NOMO-1 (cell line): ENCODE results near the gene PTPRS.

ENCODE experiments used
- DNase-seq, 2 experiments: peaks; one replicate each; lab custom pipeline; 2025; ENCODE audit not compliant: unreplicated experiment in 2 of 2; lab: John Stamatoyannopoulos, UW

PTPRS gene

GRCh38 chr19:5355693-5356092 lies 15.1 kb upstream of the PTPRS start:
- DNase-seq = no peak

- DNase-seq = no peak
Measured at GRCh38 chr19:5355076-5355475, 14.5 kb upstream of the PTPRS start.

- no peak for DNase-seq
Measured at GRCh38 chr19:5354403-5354802, 13.8 kb upstream of the PTPRS start.

- DNase-seq = no peak
Measured at GRCh38 chr19:5352229-5352763, 11.7 kb upstream of the PTPRS start.

DNA sequence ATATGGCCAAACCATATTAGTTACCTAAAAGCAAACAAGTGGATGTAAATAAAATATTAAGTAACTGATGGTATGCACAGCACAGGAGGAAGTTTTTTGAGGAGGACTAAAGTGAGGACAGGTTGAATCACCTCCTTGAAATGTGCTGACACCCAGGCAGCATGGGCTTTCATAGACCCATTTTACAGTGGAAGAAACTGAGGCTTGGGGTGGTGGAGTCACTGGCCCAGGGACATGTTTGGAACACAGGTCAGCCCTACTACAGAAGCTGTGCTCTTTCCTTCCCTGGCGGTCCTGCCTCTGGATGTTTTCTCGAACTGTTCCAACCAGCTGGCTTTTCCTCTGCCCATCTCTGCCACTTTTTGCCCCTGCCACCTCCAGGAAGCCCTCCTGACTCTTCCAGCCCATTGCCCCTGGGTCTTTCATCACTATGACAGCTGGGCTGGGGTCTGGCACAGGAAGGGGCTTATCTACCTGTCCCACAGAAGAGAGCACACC lies 11.2 kb upstream of the PTPRS start:
- no peak for DNase-seq

GRCh38 chr19:5349041-5349440 lies 8.4 kb upstream of the PTPRS start:
- no peak for DNase-seq

- no peak for DNase-seq
Measured at GRCh38 chr19:5345895-5346386, 5.3 kb upstream of the PTPRS start.

GRCh38 chr19:5343848-5344247 lies 3.2 kb upstream of the PTPRS start:
- DNase-seq = no peak

- no peak for DNase-seq
Measured at GRCh38 chr19:5342573-5343201, 2.1 kb upstream of the PTPRS start.

- no peak for DNase-seq
Measured at GRCh38 chr19:5341981-5342380, 1.4 kb upstream of the PTPRS start.

DNA sequence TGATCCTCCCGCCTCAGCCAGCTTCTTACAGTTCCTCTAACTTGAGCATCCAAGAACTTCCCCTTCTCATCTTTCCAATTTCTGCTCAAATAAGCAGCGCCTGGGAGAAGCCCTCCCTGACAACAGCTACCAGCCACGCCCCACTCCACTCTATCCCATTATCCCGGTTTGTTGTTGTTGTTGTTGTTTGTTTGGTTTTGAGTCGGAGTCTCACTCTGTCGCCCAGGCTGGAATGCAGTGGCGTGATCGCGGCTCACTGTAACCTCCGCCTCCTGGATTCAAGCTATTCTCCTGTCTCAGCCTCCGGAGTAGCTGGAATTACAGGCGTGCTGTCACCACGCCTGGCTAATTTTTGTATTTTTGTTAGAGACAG lies 822 bp upstream of the PTPRS start:
- DNase-seq = no peak

DNA sequence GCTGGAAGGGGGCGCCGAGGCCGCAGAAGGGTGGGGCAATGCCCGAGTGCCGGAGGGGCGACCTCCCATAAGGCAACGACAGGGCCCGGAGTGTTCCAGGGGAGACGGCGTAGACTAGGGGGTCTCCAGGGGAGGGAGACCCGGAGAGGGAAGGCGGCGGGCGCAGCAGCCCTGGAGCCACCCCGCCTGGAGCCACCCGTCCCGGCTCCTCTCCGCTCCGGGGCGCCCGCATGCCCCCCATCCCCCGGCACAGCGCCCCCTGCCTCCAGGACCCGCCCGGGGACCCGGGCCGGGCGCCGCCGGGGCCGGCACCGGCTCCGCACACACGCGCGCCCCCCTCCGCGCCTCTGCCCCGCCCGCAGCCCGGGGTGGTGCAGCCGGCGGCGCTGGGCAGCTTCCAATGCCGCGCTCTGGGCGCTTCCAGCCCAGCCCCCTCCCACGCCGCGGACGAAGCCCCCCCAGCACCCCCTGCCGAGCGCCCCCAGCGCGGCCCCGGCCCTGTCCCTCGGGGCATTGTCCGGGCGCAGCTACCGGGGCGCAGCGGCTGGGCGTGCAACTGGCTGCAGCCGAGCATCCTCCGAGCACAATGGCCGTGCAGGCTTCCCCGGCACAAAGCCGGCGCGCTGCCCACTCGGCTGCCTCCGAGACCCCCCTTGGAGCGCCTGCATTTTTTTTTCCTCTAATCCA lies 519 bp downstream of the PTPRS start:
- no peak for DNase-seq

- no peak for DNase-seq
Measured at GRCh38 chr19:5339198-5339949, 1.2 kb downstream of the PTPRS start.

DNA sequence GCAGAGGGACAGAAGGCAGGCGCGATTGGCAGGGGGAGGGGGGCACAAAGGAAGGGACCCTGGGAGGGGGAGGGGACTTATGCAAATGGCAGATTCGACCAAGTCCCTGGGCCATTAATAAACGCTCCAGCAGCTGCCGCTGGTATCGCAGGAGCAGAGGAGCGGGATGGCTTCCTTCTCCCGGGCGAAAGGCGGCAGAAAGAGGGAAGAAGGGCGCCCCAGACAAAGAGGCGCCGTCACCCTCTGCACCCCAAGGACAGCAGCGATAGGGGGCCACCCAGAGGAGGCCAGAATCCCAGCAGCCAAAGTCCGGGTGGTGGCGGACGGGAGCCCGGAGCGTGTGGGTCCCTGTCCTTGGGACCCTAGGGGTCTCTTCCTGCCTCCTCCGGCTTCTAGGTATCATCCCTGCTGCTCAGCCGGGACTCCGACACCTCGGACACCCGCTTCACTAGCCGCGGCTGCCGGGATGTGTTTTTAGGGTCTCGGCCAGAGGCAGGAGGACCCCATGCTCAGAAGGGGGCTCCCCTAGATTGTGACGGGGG lies 1.9 kb downstream of the PTPRS start:
- no peak for DNase-seq

- no peak for DNase-seq
Measured at GRCh38 chr19:5337708-5338655, 2.6 kb downstream of the PTPRS start.

- DNase-seq = no peak
Measured at GRCh38 chr19:5337126-5337525, 3.5 kb downstream of the PTPRS start.

- no peak for DNase-seq
Measured at GRCh38 chr19:5336195-5336965, 4.2 kb downstream of the PTPRS start.

- DNase-seq = no peak
Measured at GRCh38 chr19:5335593-5335992, 5.0 kb downstream of the PTPRS start.

- no peak for DNase-seq
Measured at GRCh38 chr19:5334824-5335500, 5.7 kb downstream of the PTPRS start.
